Thyroid gland (tissue), 4 donors: ENCODE data around the gene SMOC1. TPM values are rescaled to one million over a fixed set of nuclear protein-coding genes. Genes with fewer than 3 reads are reported as not detected.

Experiments
- DNase-seq, 2 donors: peaks; one replicate each; pipeline ENCODE4 v3.0.0-alpha.2; 2019
- H3K27ac ChIP-seq, 3 donors: fragments of 200-600 bp; sonication (generic); 1 replicate in 2 of 3; 2 replicates in 1 of 3; pipeline ENCODE4 v1.5.1; 2016 to 2019; ENCODE audit warnings: mild to moderate bottlenecking in 1 of 3, moderate library complexity in 1 of 3
- H3K27me3 ChIP-seq: fragments of 200-600 bp; sonication (generic); one replicate; pipeline ENCODE4 v1.5.1; 2019
- H3K36me3 ChIP-seq, 2 donors: fragments of 200-600 bp; sonication (generic); one replicate each; pipeline ENCODE4 v1.5.1; 2016 to 2019
- H3K4me1 ChIP-seq, 2 donors: fragments of 200-600 bp; sonication (generic); one replicate each; pipeline ENCODE4 v1.5.1; 2017 to 2019
- H3K4me3 ChIP-seq, 3 donors: fragments of 200-600 bp; sonication (generic); replicated peaks in 1 of 3; 1 replicate in 2 of 3; 2 replicates in 1 of 3; pipeline ENCODE4 v1.5.1; 2016; ENCODE audit warnings: mild to moderate bottlenecking in 1 of 3
- H3K9me3 ChIP-seq: fragments of 200-600 bp; sonication (generic); one replicate; pipeline ENCODE4 v1.5.1; 2017
- POLR2A ChIP-seq, 2 donors: fragments of 450-650 bp; IDR thresholded peaks; one replicate each; pipeline ENCODE4 v1.6.1; 2017; ENCODE audit warnings: antibody characterized with exemption in 2 of 2, mild to moderate bottlenecking in 2 of 2, moderate library complexity in 1 of 2
- WGBS, 2 donors: methylation state at CpG; one replicate each; pipeline ENCODE4 v1.1.5; 2017; 5-methylcytosine and 5-hydroxymethylcytosine counted together
- intact Hi-C: fragments of 100-400 bp; cut with DNase I; formaldehyde crosslinking; loops from one replicate; pipeline ENCODE4 v1.15.1; 2023
- total RNA-seq, 4 donors: library from RNA; depleted of rRNA; stranded (reverse); fragments of >200 nt; gene quantifications; one replicate each; pipeline ENCODE4 v1.2.3, GENCODE V29; 2016
- TF ChIP-seq, protein P1 (sequence below), 6 experiments: fragments of 200-600 bp in 3 of 6; fragments of 450-650 bp in 3 of 6; sonication (generic) in 3 of 6; IDR thresholded peaks; one replicate each; pipeline ENCODE4 v1.5.1; 2016 to 2019; ENCODE audit warnings: antibody characterized with exemption in 6 of 6, mild to moderate bottlenecking in 2 of 6, inconsistent platforms in 1 of 6, moderate library complexity in 1 of 6

SMOC1 gene
- total RNA-seq, 4 donors from 2014 or later, result 3.4 to 7.3 (median 3.7) TPM

DNA sequence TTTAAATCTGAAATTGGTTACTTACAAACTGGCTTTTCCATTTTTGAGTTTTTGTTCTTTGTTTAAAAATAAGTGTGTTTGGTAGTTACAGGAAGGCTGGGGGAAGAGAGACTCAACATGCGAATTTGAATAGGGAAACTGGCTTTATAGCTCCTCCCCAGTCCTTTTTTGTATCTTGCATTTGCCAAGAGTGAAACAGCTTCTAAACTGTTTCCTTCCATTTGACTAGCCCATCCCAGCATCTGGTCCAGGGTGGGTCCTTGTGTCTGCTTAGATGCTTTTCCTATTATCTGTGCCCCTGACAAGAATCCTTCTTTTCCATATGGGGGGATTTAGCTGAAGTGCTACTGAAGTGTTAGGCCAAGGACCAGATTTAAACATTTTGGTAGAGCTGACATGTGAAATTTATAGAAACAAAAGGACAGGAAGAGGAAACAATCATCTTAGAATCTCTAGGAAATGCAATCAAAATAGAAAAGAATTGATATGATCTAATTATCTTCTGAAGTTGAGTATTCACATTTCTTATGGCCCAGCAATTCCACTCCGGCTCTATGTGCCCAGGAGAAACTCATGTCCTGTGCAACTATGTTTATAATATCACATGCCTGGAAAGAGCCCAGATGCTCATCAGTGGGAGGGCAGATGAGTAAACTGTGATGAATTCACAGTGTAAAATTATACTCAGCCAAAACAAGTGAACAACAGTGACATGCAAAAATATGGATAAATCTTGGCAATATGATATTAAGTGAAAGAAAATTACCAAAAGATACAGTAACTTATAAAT lies 7.4 kb downstream of the SMOC1 start:
- Histone ChIP-seq H3K9me3 (no peaks in the 10 kb centered on the region), H3K27ac (no peak overlapping the region), H3K4me1 (no peaks in the 10 kb centered on the region), H3K36me3 (no peaks in the 10 kb centered on the region), H3K4me3 (no peak overlapping the region), H3K27me3 (no peaks in the 10 kb centered on the region)
- intact Hi-C loops, result no loop called here
- TF ChIP-seq POLR2A (IDR thresholded peaks at IDR 0.05), result no peak
- TF ChIP-seq, protein P1, sequence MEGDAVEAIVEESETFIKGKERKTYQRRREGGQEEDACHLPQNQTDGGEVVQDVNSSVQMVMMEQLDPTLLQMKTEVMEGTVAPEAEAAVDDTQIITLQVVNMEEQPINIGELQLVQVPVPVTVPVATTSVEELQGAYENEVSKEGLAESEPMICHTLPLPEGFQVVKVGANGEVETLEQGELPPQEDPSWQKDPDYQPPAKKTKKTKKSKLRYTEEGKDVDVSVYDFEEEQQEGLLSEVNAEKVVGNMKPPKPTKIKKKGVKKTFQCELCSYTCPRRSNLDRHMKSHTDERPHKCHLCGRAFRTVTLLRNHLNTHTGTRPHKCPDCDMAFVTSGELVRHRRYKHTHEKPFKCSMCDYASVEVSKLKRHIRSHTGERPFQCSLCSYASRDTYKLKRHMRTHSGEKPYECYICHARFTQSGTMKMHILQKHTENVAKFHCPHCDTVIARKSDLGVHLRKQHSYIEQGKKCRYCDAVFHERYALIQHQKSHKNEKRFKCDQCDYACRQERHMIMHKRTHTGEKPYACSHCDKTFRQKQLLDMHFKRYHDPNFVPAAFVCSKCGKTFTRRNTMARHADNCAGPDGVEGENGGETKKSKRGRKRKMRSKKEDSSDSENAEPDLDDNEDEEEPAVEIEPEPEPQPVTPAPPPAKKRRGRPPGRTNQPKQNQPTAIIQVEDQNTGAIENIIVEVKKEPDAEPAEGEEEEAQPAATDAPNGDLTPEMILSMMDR (IDR thresholded peaks at IDR 0.05), result no peak
- WGBS, 2 donors, result 68 to 71% methylated on average over 2 of the region's 2 CpGs
- DNase-seq, result no peak

DNA sequence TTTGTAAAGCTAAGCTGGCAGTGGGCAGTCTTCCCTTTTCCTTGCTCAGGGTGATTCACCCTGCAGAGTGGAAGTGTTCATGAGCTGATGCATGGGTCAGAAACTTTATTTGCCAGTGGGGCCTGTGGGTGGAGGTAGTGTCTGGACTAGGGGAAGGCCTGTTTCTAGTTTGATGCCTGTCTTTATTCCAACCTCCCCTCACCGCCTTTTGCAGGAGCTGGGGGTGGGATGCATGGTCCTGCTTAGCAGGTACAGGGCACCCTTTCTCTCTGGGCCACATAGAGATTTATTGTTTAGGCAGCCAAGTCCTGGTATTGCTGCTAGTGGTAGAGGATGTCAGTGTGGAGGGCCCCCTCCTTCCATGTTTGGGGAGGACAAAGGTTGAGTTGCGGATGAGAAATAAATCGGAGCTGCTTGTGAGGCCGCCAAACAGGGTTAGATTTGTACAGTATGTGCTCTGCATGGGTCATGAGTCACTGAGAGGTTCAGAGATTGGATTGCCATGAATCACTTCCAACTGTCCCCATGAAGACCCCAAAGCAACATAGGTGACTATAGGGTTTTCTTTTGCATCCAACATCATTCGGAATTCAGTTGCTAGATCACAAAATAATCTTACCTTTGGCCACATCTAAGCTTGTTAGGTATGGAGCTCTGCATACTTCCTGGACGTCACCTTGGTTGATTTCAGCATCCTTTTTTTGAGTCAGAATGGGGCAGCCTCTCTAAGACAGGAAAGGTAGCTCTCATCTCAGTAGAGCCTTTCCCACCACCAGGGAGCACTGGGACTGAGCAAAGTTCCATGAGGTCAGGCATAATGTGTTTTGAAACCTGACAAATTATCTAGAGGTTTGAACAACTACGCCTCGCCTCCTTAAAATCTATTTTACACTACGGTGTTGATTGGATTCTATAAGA lies 8.8 kb downstream of the SMOC1 start:
- H3K4me3 ChIP-seq, result no peak overlapping the region
- H3K36me3 ChIP-seq, result no peaks in the 10 kb centered on the region
- intact Hi-C loops, result no loop called here
- no peak for DNase-seq
- 84 to 85% methylated on average over 9 of the region's 9 CpGs for WGBS, 2 donors
- H3K27me3 ChIP-seq, result no peaks in the 10 kb centered on the region
- no peaks in the 10 kb centered on the region for H3K4me1 ChIP-seq
- no peak for TF ChIP-seq POLR2A (IDR thresholded peaks at IDR 0.05)
- TF ChIP-seq, protein P1 (IDR thresholded peaks at IDR 0.05), result no peak
- no peaks in the 10 kb centered on the region for H3K9me3 ChIP-seq
- no peak overlapping the region for H3K27ac ChIP-seq

DNA sequence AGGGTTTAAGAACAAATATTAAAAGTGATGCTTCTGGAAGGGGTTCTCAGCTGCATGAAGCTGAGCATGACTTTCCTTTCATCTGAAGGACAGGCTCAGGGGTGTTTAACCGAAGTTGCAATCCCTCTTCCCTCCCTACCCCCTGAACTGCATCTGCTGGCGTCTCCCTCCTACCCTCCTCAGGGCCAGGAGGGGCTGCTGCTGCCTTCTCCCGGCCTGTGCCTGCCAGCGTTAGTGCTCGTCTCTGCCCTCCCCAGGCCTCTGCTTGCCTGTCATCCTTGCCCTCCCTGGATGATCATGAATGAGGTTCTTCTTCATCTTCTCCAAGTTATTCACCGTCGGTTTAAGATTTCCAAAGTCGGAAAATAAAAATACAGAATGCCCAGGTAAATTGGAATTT lies 12.2 kb downstream of the SMOC1 start:
- intact Hi-C loops, result no loop called here
- TF ChIP-seq, protein P1 (IDR thresholded peaks at IDR 0.05), result no peak
- no peak for TF ChIP-seq POLR2A (IDR thresholded peaks at IDR 0.05)

DNA sequence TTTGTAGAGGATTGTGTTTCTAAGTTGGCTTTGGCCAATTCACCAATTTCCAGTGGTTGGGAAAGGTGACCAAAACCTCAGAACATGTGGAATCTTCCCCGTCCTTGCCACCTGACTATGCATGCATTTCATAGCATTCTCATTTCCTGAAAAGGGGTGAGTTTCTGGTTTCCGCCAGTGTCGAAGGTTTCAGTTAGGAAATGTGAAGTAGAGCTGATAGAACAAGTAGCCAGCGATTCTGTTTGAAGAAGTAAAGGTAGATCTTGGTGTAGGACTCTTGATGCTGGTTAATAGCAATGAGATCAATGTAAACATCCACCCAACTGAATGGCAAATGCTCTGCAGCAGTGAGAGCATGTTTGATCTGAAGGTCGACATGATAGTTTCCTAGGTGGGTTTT lies 15.9 kb downstream of the SMOC1 start:
- WGBS, 2 donors, result 79 to 83% methylated on average over 5 of the region's 5 CpGs
- H3K36me3 ChIP-seq, result no peaks in the 10 kb centered on the region

More for the DNA sequence above, 12.2 kb downstream of the SMOC1 start:
- Histone ChIP-seq H3K9me3 (no peaks in the 10 kb centered on the region), H3K4me3 (no peak overlapping the region), H3K4me1 (no peaks in the 10 kb centered on the region), H3K27ac (no peak overlapping the region), H3K36me3 (no peaks in the 10 kb centered on the region), H3K27me3 (no peaks in the 10 kb centered on the region)
- 62 to 63% methylated on average over 8 of the region's 8 CpGs for WGBS, 2 donors
- no peak for DNase-seq

More for the DNA sequence above, 15.9 kb downstream of the SMOC1 start:
- TF ChIP-seq, protein P1 (IDR thresholded peaks at IDR 0.05), result no peak
- TF ChIP-seq POLR2A (IDR thresholded peaks at IDR 0.05), result no peak
- H3K27ac ChIP-seq, result no peak overlapping the region
- H3K4me3 ChIP-seq, result no peak overlapping the region
- DNase-seq, result no peak
- no peaks in the 10 kb centered on the region for H3K9me3 ChIP-seq
- no peaks in the 10 kb centered on the region for H3K27me3 ChIP-seq
- intact Hi-C loops, result no loop called here
- no peaks in the 10 kb centered on the region for H3K4me1 ChIP-seq
